H9 (cell line): ENCODE results near the gene ENPP6. TPM values are rescaled to one million over a fixed set of nuclear protein-coding genes. Genes with fewer than 3 reads are reported as not detected.

Source experiments
- DNase-seq: peaks from one replicate; pipeline ENCODE4 v3.0.0-alpha.2; 2017
- H2AFZ ChIP-seq: one replicate; pipeline ENCODE4 v1.6.1; 2013; ENCODE audit warnings: mild to moderate bottlenecking, low read length, control low read depth, moderate library complexity
- H2AK5ac ChIP-seq: 2 replicates; pipeline ENCODE4 v1.6.1; 2013; ENCODE audit warnings: low read length, control low read depth, mixed read lengths; ENCODE audit not compliant: insufficient read length
- H2BK120ac ChIP-seq: one replicate; pipeline ENCODE4 v1.6.1; 2013; ENCODE audit warnings: low read depth, mild to moderate bottlenecking, low read length, control low read depth, inconsistent platforms; ENCODE audit not compliant: poor library complexity, severe bottlenecking
- H2BK12ac ChIP-seq: 2 replicates; pipeline ENCODE4 v1.6.1; 2013; ENCODE audit warnings: low read length, control low read depth, mixed read lengths, low read depth; ENCODE audit not compliant: insufficient read length
- H2BK15ac ChIP-seq: 2 replicates; pipeline ENCODE4 v1.6.1; 2013; ENCODE audit warnings: low read depth, low read length, control low read depth
- H2BK20ac ChIP-seq: one replicate; pipeline ENCODE4 v1.6.1; 2013; ENCODE audit warnings: low read depth, mild to moderate bottlenecking, low read length, control low read depth, inconsistent platforms; ENCODE audit not compliant: poor library complexity, severe bottlenecking
- H2BK5ac ChIP-seq: 2 replicates; pipeline ENCODE4 v1.6.1; 2013; ENCODE audit warnings: low read length, control low read depth, mixed read lengths; ENCODE audit not compliant: insufficient read length
- H3K14ac ChIP-seq: 2 replicates; pipeline ENCODE4 v1.6.1; 2013; ENCODE audit warnings: low read length, control low read depth; ENCODE audit not compliant: insufficient read depth
- H3K18ac ChIP-seq: 2 replicates; pipeline ENCODE4 v1.6.1; 2013; ENCODE audit warnings: low read depth, mild to moderate bottlenecking, mixed read lengths, low read length, control low read depth; ENCODE audit not compliant: insufficient read length
- H3K23ac ChIP-seq: 2 replicates; pipeline ENCODE4 v1.6.1; 2013; ENCODE audit warnings: low read length, control low read depth, mixed read lengths, low read depth; ENCODE audit not compliant: insufficient read length
- H3K23me2 ChIP-seq: 2 replicates; pipeline ENCODE4 v1.6.1; 2013; ENCODE audit warnings: low read depth, mild to moderate bottlenecking, mixed read lengths, low read length, control low read depth; ENCODE audit not compliant: insufficient read length, poor library complexity, severe bottlenecking
- H3K27ac ChIP-seq: 2 replicates; pipeline ENCODE4 v1.5.1; 2013; ENCODE audit warnings: low read length, control low read depth, mixed read lengths, low read depth; ENCODE audit not compliant: insufficient read length
- H3K27me3 ChIP-seq: 2 replicates; pipeline ENCODE4 v1.6.1; 2013; ENCODE audit warnings: low read length, control low read depth, inconsistent platforms; ENCODE audit not compliant: insufficient read depth
- H3K4ac ChIP-seq: 2 replicates; pipeline ENCODE4 v1.6.1; 2013; ENCODE audit warnings: low read depth, mild to moderate bottlenecking, control low read depth, inconsistent platforms, low read length, moderate library complexity
- H3K4me1 ChIP-seq: 2 replicates; pipeline ENCODE4 v1.6.1; 2013; ENCODE audit warnings: low read length, control low read depth, inconsistent platforms; ENCODE audit not compliant: insufficient read depth
- H3K4me2 ChIP-seq: 2 replicates; pipeline ENCODE4 v1.6.1; 2013; ENCODE audit warnings: low read length, control low read depth, mixed read lengths; ENCODE audit not compliant: insufficient read length, insufficient read depth
- H3K56ac ChIP-seq: 2 replicates; pipeline ENCODE4 v1.6.1; 2013; ENCODE audit warnings: low read depth, mild to moderate bottlenecking, mixed read lengths, low read length, control low read depth; ENCODE audit not compliant: insufficient read length
- H3K79me1 ChIP-seq: 2 replicates; pipeline ENCODE4 v1.6.1; 2013; ENCODE audit warnings: low read depth, mild to moderate bottlenecking, moderate library complexity, low read length, control low read depth, inconsistent platforms; ENCODE audit not compliant: insufficient read depth, poor library complexity, severe bottlenecking
- H3K79me2 ChIP-seq: 2 replicates; pipeline ENCODE4 v1.6.1; 2013; ENCODE audit warnings: low read length, control low read depth, inconsistent platforms; ENCODE audit not compliant: insufficient read depth
- H3K9ac ChIP-seq: 2 replicates; pipeline ENCODE4 v1.6.1; 2013; ENCODE audit warnings: low read length, control low read depth, mixed read lengths; ENCODE audit not compliant: insufficient read length; ENCODE audit errors: extremely low read depth
- H3K9me3 ChIP-seq: one replicate; pipeline ENCODE4 v1.6.1; 2013; ENCODE audit warnings: low read depth, low read length, inconsistent platforms; ENCODE audit not compliant: control insufficient read depth
- H3T11ph ChIP-seq: one replicate; pipeline ENCODE4 v1.6.1; 2013; ENCODE audit warnings: mild to moderate bottlenecking, low read length, control low read depth, inconsistent platforms
- H4K20me1 ChIP-seq: one replicate; pipeline ENCODE4 v1.6.1; 2013; ENCODE audit not compliant: control insufficient read depth, insufficient read length, insufficient read depth
- H4K5ac ChIP-seq: 2 replicates; pipeline ENCODE4 v1.6.1; 2013; ENCODE audit warnings: low read depth, mild to moderate bottlenecking, mixed read lengths, low read length, control low read depth; ENCODE audit not compliant: insufficient read length
- H4K8ac ChIP-seq: replicated peaks from 2 replicates; pipeline ENCODE4 v1.6.1; 2013; ENCODE audit warnings: low read length, control low read depth, mixed read lengths, low read depth; ENCODE audit not compliant: insufficient read length
- H4K91ac ChIP-seq: 2 replicates; pipeline ENCODE4 v1.6.1; 2013; ENCODE audit warnings: low read depth, mild to moderate bottlenecking, moderate library complexity, mixed read lengths, low read length, control low read depth; ENCODE audit not compliant: insufficient read length
- H3K27ac Mint-ChIP-seq, 3 experiments: 2 replicates in 2 of 3; 3 replicates in 1 of 3; pipeline ENCODE4 v1.8.0; 2020 to 2021; ENCODE audit warnings: mixed read lengths in 3 of 3, mild to moderate bottlenecking in 1 of 3, moderate library complexity in 1 of 3
- H3K27me3 Mint-ChIP-seq: 2 replicates; pipeline ENCODE4 v1.8.0; 2021; ENCODE audit warnings: low read depth, mild to moderate bottlenecking, moderate library complexity, mixed read lengths
- H3K36me3 Mint-ChIP-seq, 3 experiments: 2 replicates in 2 of 3; 3 replicates in 1 of 3; pipeline ENCODE4 v1.8.0; 2020 to 2021; ENCODE audit warnings: low read depth in 3 of 3, mixed read lengths in 3 of 3; ENCODE audit not compliant: insufficient read depth in 1 of 3
- H3K4me1 Mint-ChIP-seq, 2 experiments: 2 replicates each; pipeline ENCODE4 v1.8.0; 2020; ENCODE audit warnings: mixed read lengths in 2 of 2
- H3K4me3 Mint-ChIP-seq, 2 experiments: 2 replicates in 1 of 2; 3 replicates in 1 of 2; pipeline ENCODE4 v1.8.0; 2020 to 2021; ENCODE audit warnings: mild to moderate bottlenecking in 2 of 2, mixed read lengths in 2 of 2, moderate library complexity in 1 of 2
- H3K9me3 Mint-ChIP-seq, 2 experiments: 2 replicates in 1 of 2; 3 replicates in 1 of 2; pipeline ENCODE4 v1.8.0; 2020; ENCODE audit warnings: mild to moderate bottlenecking in 2 of 2, mixed read lengths in 2 of 2, moderate library complexity in 1 of 2
- CTCF ChIP-seq: fragments of 200-600 bp; sonication (generic); conservative IDR thresholded peaks from 3 replicates; pipeline ENCODE4 v1.8.0; 2021; ENCODE audit warnings: antibody characterized with exemption, mild to moderate bottlenecking
- WGBS: extraction: QIAGEN DNeasy Blood & Tissue Kit; methylation state at CpG from one replicate; pipeline ENCODE4 v1.1.7; 2013; ENCODE audit warnings: missing lambda C conversion rate, low lambda C conversion rate, mixed read lengths; ENCODE audit not compliant: insufficient read length; ENCODE audit errors: extremely low coverage; 5-methylcytosine and 5-hydroxymethylcytosine counted together
- total RNA-seq: library from RNA; stranded (reverse); gene quantifications from 2 replicates; pipeline ENCODE4 v1.2.1, GENCODE V29; 2021

Gene ENPP6
- total RNA-seq, 1 experiment from 2014 or later: not detected

GRCh38 chr4:184091986-184092385 is 125.7 kb downstream of the ENPP6 start:
- Histone ChIP-seq H4K8ac (no peak overlapping the region), H3K79me1 (no peaks in the 10 kb centered on the region), H2BK120ac (no peak overlapping the region), H3K79me2 (no peaks in the 10 kb centered on the region), H3K23ac (no peak overlapping the region), H3K23me2 (no peaks in the 10 kb centered on the region), H3K18ac (no peak overlapping the region), H2AFZ (no peak overlapping the region), H2BK12ac (no peak overlapping the region), H2BK20ac (no peak overlapping the region), H3K27me3 (0 out of 2 replicates have a peak, but pooled peaks cover 2% of the 10 kb centered on the region), H2BK15ac (no peak overlapping the region), H3K56ac (no peak overlapping the region), H3T11ph (no peak overlapping the region), H3K9me3 (no peaks in the 10 kb centered on the region), H4K91ac (no peak overlapping the region), H4K20me1 (no peaks in the 10 kb centered on the region), H3K14ac (no peak overlapping the region), H3K9ac (no peak overlapping the region), H2AK5ac (no peak overlapping the region), H4K5ac (no peak overlapping the region), H3K27ac (no peak overlapping the region), H3K4me2 (no peak overlapping the region), H3K4me1 (no peaks in the 10 kb centered on the region), H2BK5ac (no peak overlapping the region), H3K4ac (no peak overlapping the region)
- H3K9me3 Mint-ChIP-seq: peaks cover 0 to 5% of the 10 kb centered on the region in 2 experiments; a peak in 3 of 5 replicates
- H3K27me3 Mint-ChIP-seq: peaks cover 8% of the 10 kb centered on the region
- H3K4me3 Mint-ChIP-seq: no peak overlapping the region
- no CpG with 5 or more reads among the region's 9 CpGs for WGBS
- no peak overlapping the region for H3K27ac Mint-ChIP-seq
- H3K4me1 Mint-ChIP-seq: peaks cover under 1 to 7% of the 10 kb centered on the region in 2 experiments
- no peaks in the 10 kb centered on the region for H3K36me3 Mint-ChIP-seq
- no peak for TF ChIP-seq CTCF
- no peak for DNase-seq
